A673 (cell line): ENCODE data around the gene DEPDC1. TPM values are rescaled to one million over a fixed set of nuclear protein-coding genes. Genes with fewer than 3 reads are reported as not detected.

Source experiments
- BruUV-seq: library from RNA; stranded (reverse); fragments of 400-500 nt; replicated peaks from 2 replicates; lab custom pipeline; 2021; lab: Mats Ljungman, UMichigan
- CTCF ChIA-PET: fragments of 300-600 bp; sonication (Branson Sonifier 250); formaldehyde crosslinking; loops from one replicate; lab custom pipeline; 2022; ENCODE audit warnings: antibody characterized with exemption; lab: Charles Lee
- POLR2A ChIA-PET: fragments of 300-600 bp; sonication (Branson Sonifier 250); formaldehyde crosslinking; loops from one replicate; lab custom pipeline; 2022; ENCODE audit warnings: antibody characterized with exemption; ENCODE audit not compliant: low non-redundant PET; lab: Charles Lee
- DNase-seq: peaks from one replicate; pipeline ENCODE4 v3.0.0-alpha.2; 2015; ENCODE audit warnings: low spot score
- H3K27ac ChIP-seq: fragments of 200-600 bp; sonication (generic); 2 replicates; pipeline ENCODE4 v1.5.1; 2016; ENCODE audit warnings: mixed run types, low read depth, mild to moderate bottlenecking, mixed read lengths, antibody characterized with exemption, low read length; ENCODE audit not compliant: poor library complexity, severe bottlenecking
- H3K27me3 ChIP-seq: fragments of 200-600 bp; sonication (generic); replicated peaks from 2 replicates; pipeline ENCODE4 v1.6.1; 2017; ENCODE audit warnings: mixed run types, low read depth, mild to moderate bottlenecking, mixed read lengths, antibody characterized with exemption, low read length; ENCODE audit not compliant: insufficient read depth, poor library complexity
- H3K36me3 ChIP-seq: fragments of 200-600 bp; sonication (generic); 2 replicates; pipeline ENCODE4 v1.6.1; 2016; ENCODE audit warnings: mixed run types, mild to moderate bottlenecking, mixed read lengths, antibody characterized with exemption, low read length; ENCODE audit not compliant: insufficient read depth, poor library complexity, severe bottlenecking
- H3K4me1 ChIP-seq: fragments of 200-600 bp; sonication (generic); 2 replicates; pipeline ENCODE4 v1.6.1; 2017; ENCODE audit warnings: mixed run types, mild to moderate bottlenecking, mixed read lengths, antibody characterized with exemption, low read length; ENCODE audit not compliant: insufficient read depth, poor library complexity, severe bottlenecking
- H3K4me3 ChIP-seq: fragments of 200-600 bp; sonication (generic); 2 replicates; pipeline ENCODE4 v1.5.1; 2016; ENCODE audit warnings: low read depth, mixed run types, mild to moderate bottlenecking, mixed read lengths, low read length; ENCODE audit not compliant: poor library complexity, severe bottlenecking
- H3K9me3 ChIP-seq: fragments of 200-600 bp; sonication (generic); 2 replicates; pipeline ENCODE4 v1.6.1; 2016; ENCODE audit warnings: mixed run types, low read depth, mild to moderate bottlenecking, mixed read lengths, antibody characterized with exemption, low read length; ENCODE audit not compliant: poor library complexity, severe bottlenecking
- CTCF ChIP-seq: fragments of 300-800, 200-600 bp; sonication (generic); conservative IDR thresholded peaks from 2 replicates; pipeline ENCODE4 v1.5.1; 2017; ENCODE audit warnings: low read depth, mild to moderate bottlenecking, antibody characterized with exemption, low read length, moderate library complexity, mixed read lengths
- EZH2 ChIP-seq: fragments of 200-600 bp; sonication (generic); IDR thresholded peaks from 2 replicates; pipeline ENCODE4 v1.6.1; 2017; ENCODE audit warnings: borderline replicate concordance, low read depth, mild to moderate bottlenecking, mixed read lengths, antibody characterized with exemption, low read length; ENCODE audit not compliant: poor library complexity, severe bottlenecking
- intact Hi-C: fragments of 100-400 bp; cut with micrococcal nuclease; formaldehyde crosslinking; loops from one replicate; pipeline ENCODE4 v1.10.0; 2022; ENCODE audit not compliant: unreplicated experiment
- total RNA-seq: library from RNA; stranded (reverse); gene quantifications from 2 replicates; pipeline ENCODE4 v1.2.3, GENCODE V29; 2021

The DEPDC1 gene
- total RNA-seq, 1 experiment from 2014 or later: 70.3 TPM

- Histone ChIP-seq H3K27me3 (no peaks in the 10 kb centered on the region), H3K36me3 (no peaks in the 10 kb centered on the region), H3K9me3 (no peaks in the 10 kb centered on the region), H3K27ac (no peak overlapping the region), H3K4me1 (no peaks in the 10 kb centered on the region), H3K4me3 (no peak overlapping the region)
- no peak for TF ChIP-seq EZH2
- TF ChIP-seq CTCF: no peak
- intact Hi-C loops: no loop called here
- BruUV-seq: no TSS peak
- ChIA-PET CTCF (no interaction called here), POLR2A (no interaction called here)
- no peak for DNase-seq
These were observed 40.7 kb downstream of the DEPDC1 start for GRCh38 chr1:68456202-68456601.

- intact Hi-C loops: no loop called here
- CTCF ChIA-PET: no interaction called here
These were observed 42.3 kb downstream of the DEPDC1 start for GRCh38 chr1:68454534-68454933.

GRCh38 chr1:68453060-68453670 is 43.7 kb downstream of the DEPDC1 start:
- intact Hi-C loops: no loop called here
- no peak overlapping the region for H3K27ac ChIP-seq
- H3K4me1 ChIP-seq: peaks cover 8% of the 10 kb centered on the region
- H3K9me3 ChIP-seq: no peaks in the 10 kb centered on the region
- DNase-seq: no peak
- POLR2A ChIA-PET: no interaction called here
- no peaks in the 10 kb centered on the region for H3K27me3 ChIP-seq
- CTCF ChIA-PET: no interaction called here
- no peaks in the 10 kb centered on the region for H3K36me3 ChIP-seq
- BruUV-seq: no TSS peak
- no peak overlapping the region for H3K4me3 ChIP-seq
- no peak for TF ChIP-seq EZH2
- TF ChIP-seq CTCF: no peak

More at GRCh38 chr1:68454534-68454933, 42.3 kb downstream of the DEPDC1 start:
- no peak overlapping the region for H3K4me3 ChIP-seq
- H3K4me1 ChIP-seq: peaks cover 5% of the 10 kb centered on the region
- H3K27me3 ChIP-seq: no peaks in the 10 kb centered on the region
- DNase-seq: no peak
- H3K27ac ChIP-seq: no peak overlapping the region
- no peak for TF ChIP-seq CTCF
- no peak for TF ChIP-seq EZH2
- BruUV-seq: no TSS peak
- H3K9me3 ChIP-seq: no peaks in the 10 kb centered on the region
- POLR2A ChIA-PET: no interaction called here
- no peaks in the 10 kb centered on the region for H3K36me3 ChIP-seq
